SIG-M5 (cell line): ENCODE measurements around the gene SLC30A2.

Experiments used
- DNase-seq: peaks from one replicate; lab custom pipeline; 2025; lab: John Stamatoyannopoulos, UW

SLC30A2 gene

GRCh38 chr1:26070296-26070962, 24.5 kb upstream of the SLC30A2 start:
- no peak for DNase-seq

GRCh38 chr1:26069941-26070295, 24.0 kb upstream of the SLC30A2 start:
- DNase-seq: no peak

- DNase-seq: no peak
These were observed 21.6 kb upstream of the SLC30A2 start, which contains the start of gene TRIM63 for GRCh38 chr1:26067432-26067911. TSS of gene TRIM63 (minus strand) at chr1:26067630. CDS start at chr1:26067494, 136 bp downstream.

DNA sequence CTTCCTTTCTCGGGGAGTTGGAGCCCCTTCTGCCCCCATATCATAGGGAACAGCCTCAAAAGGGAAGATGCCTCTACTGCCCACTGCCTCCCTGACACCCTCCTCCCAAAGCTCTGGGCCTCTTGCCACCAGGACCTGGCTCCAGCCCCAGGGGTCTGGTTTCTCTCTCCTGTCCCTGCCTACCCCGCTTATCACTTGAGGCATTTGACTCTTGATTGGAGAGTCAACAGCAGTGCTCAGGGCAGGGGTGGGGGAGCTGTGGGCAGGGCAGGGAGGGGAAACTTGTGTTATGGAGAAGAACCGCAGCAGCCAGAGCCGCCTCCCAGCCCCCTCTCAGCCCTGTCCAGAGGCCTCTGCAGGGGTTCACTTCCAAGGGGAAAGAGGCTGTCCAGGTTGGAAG, 20.9 kb upstream of the SLC30A2 start:
- DNase-seq: no peak

DNA sequence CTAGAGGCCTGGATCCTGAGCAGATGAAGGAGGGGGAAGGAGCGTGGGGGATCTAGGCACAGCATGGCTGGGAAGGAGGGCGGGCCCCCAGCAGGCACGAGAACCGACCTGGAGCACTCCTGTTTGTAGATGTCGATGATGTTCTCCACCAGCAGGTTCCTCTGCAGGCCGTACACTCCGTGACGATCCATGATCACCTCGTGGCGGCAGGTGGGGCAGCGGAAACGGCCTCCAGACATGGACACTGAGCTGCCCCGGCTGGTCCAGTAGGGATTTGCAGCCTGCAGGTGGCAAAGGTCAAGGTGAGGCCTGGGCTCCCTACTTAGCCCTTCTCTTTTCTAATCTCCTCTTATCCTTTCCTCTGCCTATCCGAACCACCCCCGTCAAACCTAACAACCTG, 20.2 kb upstream of the SLC30A2 start:
- no peak for DNase-seq

DNA sequence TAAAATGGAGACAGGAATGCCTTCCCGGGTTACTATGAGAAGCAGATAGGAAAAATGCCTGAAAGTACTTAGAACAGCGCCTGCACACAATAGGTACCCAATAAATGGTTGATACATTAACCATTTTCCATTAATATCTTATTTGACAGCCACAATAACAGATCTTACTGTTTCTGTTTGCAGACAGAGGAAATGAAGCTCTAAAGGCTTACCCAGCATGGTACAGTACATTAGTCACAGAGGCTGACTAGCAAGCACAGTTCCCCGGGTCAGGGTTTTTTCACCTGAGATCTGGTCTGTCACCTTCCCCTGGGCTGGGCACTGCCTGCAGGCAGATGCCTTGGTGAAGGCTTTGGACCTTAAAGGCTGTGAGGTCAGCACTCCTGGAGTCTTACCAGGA, 18.6 kb upstream of the SLC30A2 start:
- DNase-seq: no peak

GRCh38 chr1:26060832-26061574, 15.1 kb upstream of the SLC30A2 start:
- DNase-seq: no peak

DNA sequence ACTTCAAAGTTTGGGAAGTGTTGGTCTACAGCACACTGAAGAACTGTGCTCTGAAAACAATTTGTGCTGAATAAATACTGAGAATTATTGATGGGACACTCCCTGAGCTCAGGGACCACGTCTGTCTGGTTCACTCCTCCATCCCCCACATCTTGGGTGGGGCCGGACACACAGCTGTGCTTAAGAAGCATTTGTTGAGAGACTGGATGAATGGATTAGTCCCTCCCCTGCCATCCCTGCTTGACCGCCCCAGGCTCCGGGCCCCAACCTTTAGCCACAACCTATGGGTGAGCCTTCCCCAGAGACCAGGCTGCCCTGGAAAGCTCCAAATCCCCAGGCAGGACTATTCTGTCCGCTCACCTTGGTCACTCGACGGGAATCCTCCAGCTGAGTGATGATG, 14.0 kb upstream of the SLC30A2 start:
- no peak for DNase-seq

DNA sequence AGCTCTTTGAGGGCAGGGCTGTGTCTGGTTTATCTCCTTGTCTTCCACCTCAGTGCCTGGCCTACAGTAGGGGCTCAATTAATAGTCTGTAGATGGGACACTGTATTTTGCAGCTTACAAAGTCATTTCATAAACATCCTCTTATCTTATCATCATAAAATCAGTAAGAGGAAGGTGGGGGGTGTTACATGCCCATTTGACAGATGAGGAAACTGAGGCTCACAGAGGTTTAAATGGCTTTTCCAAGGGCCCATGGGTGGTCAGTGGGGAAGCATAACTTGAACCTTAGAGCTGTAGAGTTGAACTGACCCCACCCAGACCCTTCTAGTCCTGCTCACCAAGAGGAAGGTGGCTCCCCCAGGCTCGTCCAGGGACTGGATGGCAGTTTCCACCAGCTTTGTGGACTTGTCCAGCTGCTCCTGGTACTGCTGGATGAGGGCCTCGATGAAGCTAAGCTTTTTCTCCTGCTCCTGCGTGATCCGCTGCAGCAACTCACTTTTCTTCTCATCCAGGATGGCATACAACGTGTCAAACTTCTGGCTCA, 12.2 kb upstream of the SLC30A2 start:
- DNase-seq: no peak

DNA sequence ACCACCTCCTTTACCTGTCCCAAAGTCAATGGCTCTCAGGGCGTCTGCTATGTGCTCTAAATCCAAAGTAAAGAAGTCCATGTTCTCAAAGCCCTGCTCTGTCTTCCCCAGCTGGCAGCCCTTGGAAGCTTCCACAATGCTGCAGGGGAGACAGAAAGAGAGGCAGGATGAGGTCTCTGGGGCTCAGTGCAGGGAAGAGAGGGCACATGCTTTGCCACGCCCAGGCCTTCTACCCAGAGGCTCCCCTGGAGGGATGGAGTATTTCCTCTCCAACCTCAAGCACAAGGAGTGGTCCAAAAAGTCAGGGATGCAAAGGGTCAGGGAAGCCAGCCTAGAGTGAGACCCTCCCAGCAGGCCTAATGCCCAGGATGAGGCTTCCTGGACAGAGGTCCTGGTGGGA, 11.3 kb upstream of the SLC30A2 start:
- DNase-seq: no peak

GRCh38 chr1:26055041-26055440, 9.1 kb upstream of the SLC30A2 start:
- DNase-seq: no peak

GRCh38 chr1:26053718-26054560, 8.0 kb upstream of the SLC30A2 start:
- DNase-seq: no peak

GRCh38 chr1:26050248-26050640, 4.3 kb upstream of the SLC30A2 start:
- DNase-seq: no peak

GRCh38 chr1:26049531-26050247, 3.8 kb upstream of the SLC30A2 start:
- DNase-seq: no peak

DNA sequence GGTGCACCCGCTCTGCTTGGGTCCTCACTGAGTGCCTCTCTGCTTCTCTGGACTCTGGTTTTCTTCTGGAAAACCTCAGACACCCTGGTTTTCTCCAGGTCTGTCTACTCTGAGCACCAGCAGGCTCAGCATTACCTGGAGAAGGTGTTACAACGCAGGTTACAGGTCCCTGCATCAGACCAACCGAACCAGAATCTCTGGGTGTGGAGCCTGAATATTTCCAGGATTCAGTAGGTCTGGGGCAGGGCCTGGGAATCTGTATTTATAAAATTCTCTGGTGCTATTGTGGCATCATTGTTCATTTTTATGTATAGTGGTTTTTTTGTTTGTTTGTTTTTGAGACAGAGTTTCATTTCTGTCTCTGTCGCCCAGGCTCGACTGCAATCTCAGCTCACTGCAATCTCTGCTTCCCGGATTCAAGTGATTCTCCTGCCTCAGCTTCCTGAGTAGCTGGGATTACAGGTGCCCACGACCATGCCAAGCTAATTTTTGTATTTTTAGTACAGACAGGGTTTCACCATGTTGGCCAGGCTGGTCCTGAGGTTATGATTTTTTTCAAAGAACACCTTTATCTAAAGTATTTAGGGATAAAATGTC, 1.5 kb upstream of the SLC30A2 start:
- DNase-seq: no peak

- no peak for DNase-seq
These were observed 553 bp upstream of the SLC30A2 start for GRCh38 chr1:26046246-26047095.

GRCh38 chr1:26044971-26045721, 772 bp downstream of the SLC30A2 start:
- DNase-seq: no peak

- no peak for DNase-seq
These were observed 1.5 kb downstream of the SLC30A2 start for GRCh38 chr1:26044414-26044813.

GRCh38 chr1:26043765-26044164, 2.2 kb downstream of the SLC30A2 start:
- DNase-seq: no peak

DNA sequence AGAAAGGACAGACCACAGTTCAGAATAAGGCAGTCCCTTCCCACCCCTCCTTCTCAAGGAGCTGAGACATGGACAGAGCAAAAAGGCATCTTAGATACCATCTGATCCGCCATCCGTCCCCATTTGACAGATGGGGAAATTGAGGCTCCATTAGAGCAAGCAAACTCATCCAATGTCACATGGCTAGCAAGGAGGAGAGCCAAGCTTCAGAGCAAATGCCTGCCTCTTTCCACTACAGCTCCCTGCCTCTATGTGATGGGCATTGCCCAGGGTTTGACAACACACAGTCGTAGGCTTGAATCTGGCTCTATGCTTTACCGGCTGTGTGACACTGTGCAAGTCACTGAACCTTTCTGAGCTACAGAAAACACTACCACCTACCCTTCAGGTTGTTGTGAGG, 3.9 kb downstream of the SLC30A2 start:
- DNase-seq: no peak
